ENCODE measurements around the gene SORL1-AS1.
A peak's percentile ranks its signal among the peaks of the same experiment; 100 is the strongest.

The SORL1-AS1 gene

DNA sequence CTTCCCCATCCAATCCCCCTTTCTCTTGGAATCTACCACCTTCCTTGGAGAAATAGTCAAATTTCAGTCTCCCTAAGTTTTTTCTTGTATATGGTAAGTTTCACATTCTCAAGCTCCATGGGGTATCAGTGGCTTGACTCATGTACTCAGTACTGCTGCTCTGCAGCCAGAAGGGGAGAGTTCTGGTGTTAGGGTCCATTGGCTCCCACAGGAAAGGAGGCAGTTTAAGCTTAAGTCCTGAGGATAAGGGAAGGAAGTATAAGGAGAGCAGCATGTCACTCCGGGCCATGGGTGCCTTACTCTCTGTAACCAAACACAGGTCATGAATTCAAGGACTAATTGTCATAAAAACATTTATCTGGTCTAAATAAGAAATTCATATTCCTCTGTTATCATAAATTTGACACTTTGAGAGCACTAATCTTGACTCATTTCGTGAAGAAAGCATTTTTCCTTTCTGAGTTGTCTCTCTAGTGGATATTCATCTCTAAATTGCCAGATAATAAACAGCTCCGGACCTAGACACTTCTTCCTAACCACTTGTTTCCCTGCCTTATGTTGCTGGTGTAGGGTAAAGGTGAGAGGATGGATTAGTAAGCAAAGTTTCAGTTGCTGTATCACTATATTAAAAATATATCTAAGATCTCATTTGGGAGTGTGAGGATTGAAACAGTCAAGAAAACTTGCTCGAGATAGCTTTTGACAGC is 20.8 kb downstream of the SORL1-AS1 start:
- H3K27me3 ChIP-seq (replicated peaks; ENCODE audit: insufficient read depth), result no peaks in the 10 kb centered on the region
- H3K27ac ChIP-seq, result no peak overlapping the region
- 89% methylated on average over 4 of the region's 4 CpGs for WGBS
- no peaks in the 10 kb centered on the region for H3K36me3 ChIP-seq
- intact Hi-C loops (cut with DNase I), result no loop called here
- TF ChIP-seq, protein P1, sequence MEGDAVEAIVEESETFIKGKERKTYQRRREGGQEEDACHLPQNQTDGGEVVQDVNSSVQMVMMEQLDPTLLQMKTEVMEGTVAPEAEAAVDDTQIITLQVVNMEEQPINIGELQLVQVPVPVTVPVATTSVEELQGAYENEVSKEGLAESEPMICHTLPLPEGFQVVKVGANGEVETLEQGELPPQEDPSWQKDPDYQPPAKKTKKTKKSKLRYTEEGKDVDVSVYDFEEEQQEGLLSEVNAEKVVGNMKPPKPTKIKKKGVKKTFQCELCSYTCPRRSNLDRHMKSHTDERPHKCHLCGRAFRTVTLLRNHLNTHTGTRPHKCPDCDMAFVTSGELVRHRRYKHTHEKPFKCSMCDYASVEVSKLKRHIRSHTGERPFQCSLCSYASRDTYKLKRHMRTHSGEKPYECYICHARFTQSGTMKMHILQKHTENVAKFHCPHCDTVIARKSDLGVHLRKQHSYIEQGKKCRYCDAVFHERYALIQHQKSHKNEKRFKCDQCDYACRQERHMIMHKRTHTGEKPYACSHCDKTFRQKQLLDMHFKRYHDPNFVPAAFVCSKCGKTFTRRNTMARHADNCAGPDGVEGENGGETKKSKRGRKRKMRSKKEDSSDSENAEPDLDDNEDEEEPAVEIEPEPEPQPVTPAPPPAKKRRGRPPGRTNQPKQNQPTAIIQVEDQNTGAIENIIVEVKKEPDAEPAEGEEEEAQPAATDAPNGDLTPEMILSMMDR (IDR thresholded peaks at IDR 0.05), result no peak
- no peak for TF ChIP-seq POLR2A (IDR thresholded peaks at IDR 0.05)
- TF ChIP-seq POLR2AphosphoS5 (IDR thresholded peaks at IDR 0.05), result no peak
- H3K4me3 ChIP-seq, result no peak overlapping the region
- no peak for DNase-seq (ENCODE audit: low spot score)
- H3K4me1 ChIP-seq (replicated peaks), result no peaks in the 10 kb centered on the region
- no peaks in the 10 kb centered on the region for H3K9me3 ChIP-seq

DNA sequence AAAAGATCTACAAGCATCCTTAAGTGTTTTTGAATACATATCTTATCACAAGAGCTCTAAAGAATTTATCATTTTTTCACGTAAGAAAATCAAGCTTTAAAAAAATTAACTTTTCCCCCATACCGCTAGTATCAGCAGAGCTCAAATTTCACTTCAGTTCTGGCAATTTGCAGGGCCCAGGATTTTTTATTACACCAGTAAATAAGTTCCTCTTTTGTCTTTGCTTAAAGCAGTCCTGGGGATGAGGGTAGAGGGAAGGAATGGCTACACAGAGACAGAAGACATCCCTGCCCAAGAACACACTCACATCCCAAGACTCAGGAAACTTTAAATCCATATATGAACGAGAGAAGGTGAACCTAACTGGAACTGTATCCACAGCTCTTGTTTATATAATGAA is 23.2 kb downstream of the SORL1-AS1 start:
- Histone ChIP-seq H3K27me3 (replicated peaks; ENCODE audit: insufficient read depth) (no peaks in the 10 kb centered on the region), H3K27ac (no peak overlapping the region), H3K36me3 (no peaks in the 10 kb centered on the region), H3K4me3 (no peak overlapping the region), H3K4me1 (replicated peaks) (no peaks in the 10 kb centered on the region), H3K9me3 (no peaks in the 10 kb centered on the region)
- DNase-seq (ENCODE audit: low spot score), result no peak
- WGBS, result 14% methylated on average over 3 of the region's 3 CpGs
- TF ChIP-seq, protein P1 (IDR thresholded peaks at IDR 0.05), result no peak
- no peak for TF ChIP-seq POLR2A (IDR thresholded peaks at IDR 0.05)
- intact Hi-C loops (cut with DNase I), result no loop called here

DNA sequence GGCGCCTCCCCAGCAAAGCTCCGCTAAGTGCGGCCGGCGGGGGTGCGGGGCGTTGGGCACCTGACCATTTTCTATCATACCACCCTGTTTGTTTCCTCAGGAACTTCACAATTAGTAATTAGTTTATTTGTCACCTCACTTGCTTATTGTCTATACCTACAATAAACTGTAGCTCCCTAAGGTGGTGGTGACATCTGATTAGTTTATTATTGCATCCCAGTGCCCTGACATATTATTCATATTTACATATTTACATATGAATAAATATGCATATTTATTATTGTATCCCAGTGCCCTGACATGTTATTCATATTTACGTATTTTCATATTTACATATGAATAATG is 25.4 kb downstream of the SORL1-AS1 start:
- Histone ChIP-seq H3K9me3 (no peaks in the 10 kb centered on the region), H3K36me3 (no peaks in the 10 kb centered on the region), H3K27ac (no peak overlapping the region), H3K27me3 (replicated peaks; ENCODE audit: insufficient read depth) (no peaks in the 10 kb centered on the region), H3K4me1 (replicated peaks) (no peaks in the 10 kb centered on the region), H3K4me3 (peak overlapping the region; percentile 9 to 18)
- WGBS, result 12% methylated on average over 8 of the region's 8 CpGs
- intact Hi-C loops (cut with DNase I), result no loop called here
- TF ChIP-seq, protein P1 (IDR thresholded peaks at IDR 0.05), result no peak
- TF ChIP-seq POLR2AphosphoS5 (IDR thresholded peaks at IDR 0.05), result no peak
- no peak for TF ChIP-seq POLR2A (IDR thresholded peaks at IDR 0.05)
- no peak for DNase-seq (ENCODE audit: low spot score)

- Histone ChIP-seq H3K27ac (no peak overlapping the region), H3K27me3 (replicated peaks; ENCODE audit: insufficient read depth) (no peaks in the 10 kb centered on the region), H3K4me1 (replicated peaks) (no peaks in the 10 kb centered on the region), H3K9me3 (no peaks in the 10 kb centered on the region), H3K4me3 (peak overlapping the region; percentile 9 to 18), H3K36me3 (no peaks in the 10 kb centered on the region)
- WGBS, result 51% methylated on average over 27 of the region's 48 CpGs
- intact Hi-C loops (cut with DNase I), result no loop called here
- DNase-seq (ENCODE audit: low spot score), result no peak
- no peak for TF ChIP-seq POLR2A (IDR thresholded peaks at IDR 0.05)
- TF ChIP-seq, protein P1 (IDR thresholded peaks at IDR 0.05), result peak in 3 of 4 experiments; percentile 7 to 36 (median 21)
Observed at GRCh38 chr11:121426476-121427399, 26.0 kb downstream of the SORL1-AS1 start.
